GM19467 (cell line): Measurements from ENCODE around the gene SYT12.

Experiments used
- ATAC-seq: cut with Tn5 transposase; IDR thresholded peaks from one replicate; pipeline ENCODE4 v1.9.1; 2021; ENCODE audit warnings: mild to moderate bottlenecking, moderate library complexity; ENCODE audit not compliant: unreplicated experiment

SYT12 gene

DNA sequence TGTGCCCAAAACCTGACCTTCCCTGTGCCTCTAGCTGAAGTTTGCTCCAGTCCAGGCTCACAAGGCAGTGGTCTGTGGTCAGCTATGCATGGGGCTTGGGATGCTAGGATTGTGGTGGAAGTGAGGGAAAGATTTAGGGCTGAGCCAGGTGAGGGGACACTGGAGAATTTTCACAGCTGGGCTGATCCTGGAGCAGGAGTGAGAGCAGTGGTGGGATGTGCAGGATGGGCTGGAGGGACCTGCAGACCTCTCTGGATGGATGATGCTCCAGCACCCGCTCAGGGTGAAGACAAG is 72.2 kb downstream of the SYT12 start:
- no peak for ATAC-seq

DNA sequence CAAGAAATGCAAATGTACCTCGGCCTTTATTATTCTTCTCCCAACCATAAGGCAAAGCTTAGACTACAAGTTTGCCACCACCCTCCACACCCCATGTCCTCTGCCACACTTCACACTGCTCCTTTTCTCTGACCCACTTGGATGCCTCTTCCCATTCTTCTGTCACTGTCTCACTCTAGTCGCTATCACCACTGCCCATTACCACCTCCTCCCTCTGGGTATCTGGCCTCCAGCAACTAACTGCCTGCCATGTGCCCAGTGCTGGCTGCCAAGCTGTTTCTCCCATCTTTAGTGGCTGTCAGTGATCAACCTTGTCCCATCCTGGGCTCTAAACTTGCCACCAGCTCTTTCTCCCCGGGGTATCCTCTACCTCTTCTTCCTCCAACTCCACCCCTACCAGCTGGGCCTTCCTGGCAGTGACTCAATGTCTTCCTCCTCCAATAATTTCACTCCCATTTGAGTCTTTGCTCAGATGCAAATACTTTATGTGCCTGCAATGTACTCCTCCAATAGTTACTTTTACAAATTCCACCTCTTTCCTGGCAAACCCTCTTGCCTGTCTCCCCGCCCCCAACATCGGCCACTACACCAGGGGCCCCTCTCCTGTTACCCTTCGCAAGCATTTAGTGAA is 76.0 kb downstream of the SYT12 start:
- ATAC-seq = no peak

DNA sequence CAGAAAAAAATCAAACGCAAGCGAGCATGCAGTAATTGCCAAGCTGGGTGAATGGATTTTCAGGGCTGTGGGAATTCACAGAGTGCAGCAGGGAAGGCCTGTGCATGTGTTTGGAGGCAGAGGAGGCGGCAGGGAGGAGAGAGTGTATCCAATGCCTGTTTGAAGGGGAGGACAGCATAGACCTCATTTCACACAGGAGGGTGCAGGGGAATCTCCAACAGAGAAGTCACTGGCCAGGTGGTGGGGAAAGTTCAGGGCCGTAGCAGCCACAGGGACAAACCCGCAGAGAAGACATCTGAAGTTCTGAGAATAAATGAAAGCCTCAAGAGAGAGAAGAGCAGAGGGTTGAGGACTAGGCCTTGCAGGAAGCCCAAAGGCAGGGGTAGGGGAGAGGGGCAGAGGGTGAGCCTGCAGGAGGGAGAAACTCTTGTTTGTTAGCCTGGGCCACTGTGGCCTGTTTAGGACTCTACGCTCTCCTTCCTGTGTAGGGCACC is 76.9 kb downstream of the SYT12 start:
- no peak for ATAC-seq
